Caco-2 (cell line): ENCODE data around the gene FASTK. TPM values are rescaled to one million over a fixed set of nuclear protein-coding genes. Genes with fewer than 3 reads are reported as not detected.

ENCODE experiments used
- BruUV-seq: library from RNA; stranded (reverse); fragments of 400-500 nt; replicated peaks from 2 replicates; lab custom pipeline; 2021; lab: Mats Ljungman, UMichigan
- CTCF ChIA-PET: fragments of 300-600 bp; sonication (Branson Sonifier 250); formaldehyde crosslinking; loops from one replicate; lab custom pipeline; 2022; ENCODE audit warnings: antibody characterized with exemption; lab: Charles Lee
- POLR2A ChIA-PET: fragments of 300-600 bp; sonication (Branson Sonifier 250); formaldehyde crosslinking; loops from one replicate; lab custom pipeline; 2022; ENCODE audit warnings: antibody characterized with exemption; lab: Charles Lee
- DNase-seq, 2 experiments: peaks; one replicate each; pipeline versions ENCODE4 v3.0.0 to v3.0.0-alpha.2; 2020 to 2022
- H3K27me3 ChIP-seq: replicated peaks from 2 replicates; pipeline ENCODE4 v1.6.0; 2011; ENCODE audit warnings: low read length; ENCODE audit not compliant: control insufficient read depth, insufficient read depth
- H3K36me3 ChIP-seq: 2 replicates; pipeline ENCODE4 v1.5.1; 2011; ENCODE audit warnings: low read length; ENCODE audit not compliant: control insufficient read depth, insufficient read depth
- H3K4me1 ChIP-seq: fragments of 250-450 bp; sonication (Bioruptor Pico); 2 replicates; pipeline ENCODE4 v1.5.1; 2020; ENCODE audit warnings: mild to moderate bottlenecking
- H3K4me3 ChIP-seq: 2 replicates; pipeline ENCODE4 v1.5.1; 2011; ENCODE audit warnings: low read depth, mild to moderate bottlenecking, control low read depth, low read length
- H3K9me3 ChIP-seq: fragments of 250-450 bp; sonication (Bioruptor Pico); 2 replicates; pipeline ENCODE4 v1.5.1; 2020; ENCODE audit warnings: mild to moderate bottlenecking, moderate library complexity
- H3K27ac Mint-ChIP-seq: one replicate; pipeline ENCODE4 v1.8.0; 2022; ENCODE audit warnings: mixed read lengths; ENCODE audit not compliant: unreplicated experiment
- H3K27me3 Mint-ChIP-seq: one replicate; pipeline ENCODE4 v1.8.0; 2022; ENCODE audit warnings: mixed read lengths; ENCODE audit not compliant: insufficient read depth, unreplicated experiment
- H3K36me3 Mint-ChIP-seq: one replicate; pipeline ENCODE4 v1.8.0; 2022; ENCODE audit warnings: mild to moderate bottlenecking, mixed read lengths; ENCODE audit not compliant: insufficient read depth, unreplicated experiment
- H3K4me1 Mint-ChIP-seq: one replicate; pipeline ENCODE4 v1.8.0; 2022; ENCODE audit warnings: low read depth, mixed read lengths; ENCODE audit not compliant: unreplicated experiment
- H3K4me3 Mint-ChIP-seq: one replicate; pipeline ENCODE4 v1.8.0; 2022; ENCODE audit warnings: mild to moderate bottlenecking, moderate library complexity, mixed read lengths; ENCODE audit not compliant: unreplicated experiment
- H3K9me3 Mint-ChIP-seq: one replicate; pipeline ENCODE4 v1.8.0; 2022; ENCODE audit warnings: mixed read lengths; ENCODE audit not compliant: unreplicated experiment
- CTCF ChIP-seq, 2 experiments: fragments of 200-600 bp in 1 of 2; IDR thresholded peaks; 1 replicate in 1 of 2; 2 replicates in 1 of 2; pipeline versions ENCODE4 v1.5.1 to v1.8.0; 2011 to 2022; ENCODE audit warnings: antibody characterized with exemption in 1 of 2, control low read depth in 1 of 2, inconsistent platforms in 1 of 2, low read depth in 1 of 2, low read length in 1 of 2, mild to moderate bottlenecking in 1 of 2, moderate library complexity in 1 of 2; ENCODE audit not compliant: insufficient read depth in 1 of 2, severe bottlenecking in 1 of 2, unreplicated experiment in 1 of 2
- intact Hi-C: fragments of 100-400 bp; cut with micrococcal nuclease; formaldehyde crosslinking; loops from one replicate; pipeline ENCODE4 v1.10.0; 2022; ENCODE audit not compliant: unreplicated experiment
- total RNA-seq: library from RNA; stranded (reverse); gene quantifications from 2 replicates; pipeline ENCODE4 v1.2.3, GENCODE V29; 2022

The FASTK gene
- total RNA-seq, 1 experiment from 2014 or later, result 114 TPM

- CTCF ChIA-PET, result interaction anchor here (0.6 to 1.7 kb wide), 3 partner anchors 32 to 179 kb away, joined by 4 to 7 read pairs (median 5); partner anchors contain the start of gene ABCB8
- POLR2A ChIA-PET, result interaction anchor here (0.5 kb wide), 1 partner anchor 55 kb away, joined by 3 read pairs; no protein-coding TSS in a partner anchor
- peaks cover 25% of the 10 kb centered on the region for H3K4me1 Mint-ChIP-seq
- intact Hi-C loops, result no loop called here
- peak overlapping the region; percentile 95 for H3K4me3 Mint-ChIP-seq
- BruUV-seq, result no TSS peak
- Histone ChIP-seq H3K36me3 (peaks cover 3% of the 10 kb centered on the region), H3K27me3 (no peaks in the 10 kb centered on the region), H3K4me1 (peaks cover 30% of the 10 kb centered on the region), H3K4me3 (peak overlapping the region; percentile 59), H3K9me3 (no peaks in the 10 kb centered on the region)
- peak overlapping the region; percentile 94 for H3K27ac Mint-ChIP-seq
- peaks cover 47% of the 10 kb centered on the region for H3K36me3 Mint-ChIP-seq
- H3K9me3 Mint-ChIP-seq, result no peaks in the 10 kb centered on the region
- no peak for DNase-seq
- TF ChIP-seq CTCF (IDR thresholded peaks at IDR 0.05; ENCODE audit: insufficient read depth in 1 of 2, low read depth in 1 of 2, low read length in 1 of 2, severe bottlenecking in 1 of 2, unreplicated experiment in 1 of 2), result no peak
- H3K27me3 Mint-ChIP-seq, result no peaks in the 10 kb centered on the region
Measured at GRCh38 chr7:151060416-151061212, 20.0 kb downstream of the FASTK start.

- H3K4me3 ChIP-seq, result peak overlapping the region; percentile 59
- H3K36me3 ChIP-seq, result peaks cover 3% of the 10 kb centered on the region
- peak overlapping the region; percentile 95 for H3K4me3 Mint-ChIP-seq
- peaks cover 25% of the 10 kb centered on the region for H3K4me1 Mint-ChIP-seq
- DNase-seq, result no peak
- no peaks in the 10 kb centered on the region for H3K27me3 ChIP-seq
- intact Hi-C loops, result no loop called here
- no peaks in the 10 kb centered on the region for H3K9me3 ChIP-seq
- ChIA-PET POLR2A (no interaction called here), CTCF (interaction anchor here (1.7 kb wide), 1 partner anchor 32 kb away, joined by 7 read pairs; the partner anchor contains the start of gene ABCB8)
- H3K27me3 Mint-ChIP-seq, result no peaks in the 10 kb centered on the region
- no peaks in the 10 kb centered on the region for H3K9me3 Mint-ChIP-seq
- BruUV-seq, result no TSS peak
- TF ChIP-seq CTCF (IDR thresholded peaks at IDR 0.05; ENCODE audit: insufficient read depth in 1 of 2, low read depth in 1 of 2, low read length in 1 of 2, severe bottlenecking in 1 of 2, unreplicated experiment in 1 of 2), result no peak
- H3K4me1 ChIP-seq, result peaks cover 30% of the 10 kb centered on the region
- H3K27ac Mint-ChIP-seq, result peak overlapping the region; percentile 94
- peaks cover 41% of the 10 kb centered on the region for H3K36me3 Mint-ChIP-seq
Measured at GRCh38 chr7:151060113-151060415, 20.5 kb downstream of the FASTK start.

GRCh38 chr7:151059367-151060112, 21.1 kb downstream of the FASTK start, which contains the start of gene SLC4A2:
TSS of gene SLC4A2 (plus strand) at chr7:151059589. CDS start at chr7:151061988, 2,399 bp downstream.
- Mint-ChIP-seq H3K36me3 (peaks cover 41% of the 10 kb centered on the region), H3K9me3 (no peaks in the 10 kb centered on the region), H3K4me1 (peaks cover 25% of the 10 kb centered on the region), H3K27ac (peak within 1 kb of the TSS; percentile 94), H3K27me3 (no peaks in the 10 kb centered on the region), H3K4me3 (peak within 1 kb of the TSS; percentile 95)
- TF ChIP-seq CTCF (IDR thresholded peaks at IDR 0.05; ENCODE audit: insufficient read depth in 1 of 2, low read depth in 1 of 2, low read length in 1 of 2, severe bottlenecking in 1 of 2, unreplicated experiment in 1 of 2), result peak; percentile 80 to 82
- H3K4me3 ChIP-seq, result peak within 1 kb of the TSS; percentile 59
- CTCF ChIA-PET, result interaction anchor here (1.7 kb wide), 1 partner anchor 31 kb away, joined by 7 read pairs; the partner anchor contains the start of gene ABCB8
- BruUV-seq, result no TSS peak
- peak; percentile 79 to 91 for DNase-seq
- no peaks in the 10 kb centered on the region for H3K9me3 ChIP-seq
- POLR2A ChIA-PET, result interaction anchor here (0.6 kb wide), 1 partner anchor 31 kb away, joined by 3 read pairs; the partner anchor contains the start of gene ABCB8
- H3K27me3 ChIP-seq, result no peaks in the 10 kb centered on the region
- H3K36me3 ChIP-seq, result no peaks in the 10 kb centered on the region; the same call in 1 of the 2 replicates
- peaks cover 30% of the 10 kb centered on the region for H3K4me1 ChIP-seq
- intact Hi-C loops, result loop anchor here (2.0 kb wide), 1 partner anchor 51 kb away; no protein-coding TSS in a partner anchor
